ENCODE data around the gene NCK1. TPM values are rescaled to one million over a fixed set of nuclear protein-coding genes. Genes with fewer than 3 reads are reported as not detected.

Gene NCK1
- total RNA-seq, 2 experiments from 2014 or later: 24.9 to 38.1 TPM

GRCh38 chr3:136836511-136837156 is 25.4 kb upstream of the NCK1 start:
- Histone ChIP-seq H3K4me2 (ENCODE audit: low read length) (no peak overlapping the region), H3K4me1 (ENCODE audit: insufficient read depth, low read length, poor library complexity, severe bottlenecking) (no peaks in the 10 kb centered on the region), H4K20me1 (ENCODE audit: insufficient read depth, low read length) (0 out of 2 replicates have a peak, but pooled peaks cover 3% of the 10 kb centered on the region), H3K79me2 (ENCODE audit: insufficient read depth, low read depth, low read length) (no peaks in the 10 kb centered on the region), H3K36me3 (ENCODE audit: insufficient read depth, low read length) (peaks cover 12% of the 10 kb centered on the region; the same call in 1 of the 2 replicates), H3K9me3 (ENCODE audit: low read length) (no peaks in the 10 kb centered on the region), H2AFZ (ENCODE audit: low read length) (no peak overlapping the region), H3K9me2 (ENCODE audit: insufficient read depth, low read length) (no peaks in the 10 kb centered on the region), H3K4me3 (ENCODE audit: low read depth, low read length, poor library complexity, severe bottlenecking) (no peak overlapping the region), H3K27ac (ENCODE audit: low read depth, low read length, poor library complexity, severe bottlenecking) (no peak overlapping the region)
- no peak for DNase-seq (ENCODE audit: low spot score)
- TF ChIP-seq EZH2phosphoT487 (IDR thresholded peaks at IDR 0.05; ENCODE audit: borderline replicate concordance, low read depth, low read length): no peak
- TF ChIP-seq, protein P1, sequence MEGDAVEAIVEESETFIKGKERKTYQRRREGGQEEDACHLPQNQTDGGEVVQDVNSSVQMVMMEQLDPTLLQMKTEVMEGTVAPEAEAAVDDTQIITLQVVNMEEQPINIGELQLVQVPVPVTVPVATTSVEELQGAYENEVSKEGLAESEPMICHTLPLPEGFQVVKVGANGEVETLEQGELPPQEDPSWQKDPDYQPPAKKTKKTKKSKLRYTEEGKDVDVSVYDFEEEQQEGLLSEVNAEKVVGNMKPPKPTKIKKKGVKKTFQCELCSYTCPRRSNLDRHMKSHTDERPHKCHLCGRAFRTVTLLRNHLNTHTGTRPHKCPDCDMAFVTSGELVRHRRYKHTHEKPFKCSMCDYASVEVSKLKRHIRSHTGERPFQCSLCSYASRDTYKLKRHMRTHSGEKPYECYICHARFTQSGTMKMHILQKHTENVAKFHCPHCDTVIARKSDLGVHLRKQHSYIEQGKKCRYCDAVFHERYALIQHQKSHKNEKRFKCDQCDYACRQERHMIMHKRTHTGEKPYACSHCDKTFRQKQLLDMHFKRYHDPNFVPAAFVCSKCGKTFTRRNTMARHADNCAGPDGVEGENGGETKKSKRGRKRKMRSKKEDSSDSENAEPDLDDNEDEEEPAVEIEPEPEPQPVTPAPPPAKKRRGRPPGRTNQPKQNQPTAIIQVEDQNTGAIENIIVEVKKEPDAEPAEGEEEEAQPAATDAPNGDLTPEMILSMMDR (conservative IDR thresholded peaks at IDR 0.05; ENCODE audit: low read length): no peak
- BruUV-seq (replicated peaks): no TSS peak
- intact Hi-C loops (cut with micrococcal nuclease; ENCODE audit: unreplicated experiment): no loop called here
- ChIA-PET CTCF (ENCODE audit: unreplicated experiment) (no interaction called here), POLR2A (interaction anchor here (0.5 to 1.1 kb wide), 4 partner anchors 11 to 111 kb away, joined by 3 to 4 read pairs (median 3); no protein-coding TSS in a partner anchor)

GRCh38 chr3:136838641-136839555 is 23.1 kb upstream of the NCK1 start:
- BruUV-seq (replicated peaks): no TSS peak
- no peak for TF ChIP-seq EZH2phosphoT487 (IDR thresholded peaks at IDR 0.05; ENCODE audit: borderline replicate concordance, low read depth, low read length)
- TF ChIP-seq, protein P1 (conservative IDR thresholded peaks at IDR 0.05; ENCODE audit: low read length): no peak
- ChIA-PET CTCF (ENCODE audit: unreplicated experiment) (no interaction called here), POLR2A (interaction anchor here (0.6 kb wide), 1 partner anchor 28 kb away, joined by 3 read pairs; no protein-coding TSS in a partner anchor)
- Histone ChIP-seq H2AFZ (ENCODE audit: low read length) (no peak overlapping the region), H4K20me1 (ENCODE audit: insufficient read depth, low read length) (0 out of 2 replicates have a peak, but pooled peaks cover 3% of the 10 kb centered on the region), H3K9me3 (ENCODE audit: low read length) (no peaks in the 10 kb centered on the region), H3K4me3 (ENCODE audit: low read depth, low read length, poor library complexity, severe bottlenecking) (no peak overlapping the region), H3K36me3 (ENCODE audit: insufficient read depth, low read length) (peaks cover 23% of the 10 kb centered on the region), H3K4me2 (ENCODE audit: low read length) (no peak overlapping the region), H3K4me1 (ENCODE audit: insufficient read depth, low read length, poor library complexity, severe bottlenecking) (no peaks in the 10 kb centered on the region), H3K9me2 (ENCODE audit: insufficient read depth, low read length) (no peaks in the 10 kb centered on the region), H3K79me2 (ENCODE audit: insufficient read depth, low read depth, low read length) (no peaks in the 10 kb centered on the region), H3K27ac (ENCODE audit: low read depth, low read length, poor library complexity, severe bottlenecking) (no peak overlapping the region)
- no peak for DNase-seq (ENCODE audit: low spot score)
- intact Hi-C loops (cut with micrococcal nuclease; ENCODE audit: unreplicated experiment): no loop called here

Data from OCI-LY7 (cell line).